H9 (cell line): ENCODE data around the gene VCX3B. TPM values are rescaled to one million over a fixed set of nuclear protein-coding genes. Genes with fewer than 3 reads are reported as not detected.
"Not testable (repeated sequence)": the region's sequence is repeated elsewhere in the genome, so short reads cannot be mapped to it uniquely, and the experiment has no call there.

Experiments used
- DNase-seq: peaks from one replicate; pipeline ENCODE4 v3.0.0-alpha.2; 2017
- H2AFZ ChIP-seq: one replicate; pipeline ENCODE4 v1.6.1; 2013; ENCODE audit warnings: mild to moderate bottlenecking, low read length, control low read depth, moderate library complexity
- H2AK5ac ChIP-seq: 2 replicates; pipeline ENCODE4 v1.6.1; 2013; ENCODE audit warnings: low read length, control low read depth, mixed read lengths; ENCODE audit not compliant: insufficient read length
- H2BK120ac ChIP-seq: one replicate; pipeline ENCODE4 v1.6.1; 2013; ENCODE audit warnings: low read depth, mild to moderate bottlenecking, low read length, control low read depth, inconsistent platforms; ENCODE audit not compliant: poor library complexity, severe bottlenecking
- H2BK12ac ChIP-seq: 2 replicates; pipeline ENCODE4 v1.6.1; 2013; ENCODE audit warnings: low read length, control low read depth, mixed read lengths, low read depth; ENCODE audit not compliant: insufficient read length
- H2BK15ac ChIP-seq: 2 replicates; pipeline ENCODE4 v1.6.1; 2013; ENCODE audit warnings: low read depth, low read length, control low read depth
- H2BK20ac ChIP-seq: one replicate; pipeline ENCODE4 v1.6.1; 2013; ENCODE audit warnings: low read depth, mild to moderate bottlenecking, low read length, control low read depth, inconsistent platforms; ENCODE audit not compliant: poor library complexity, severe bottlenecking
- H2BK5ac ChIP-seq: 2 replicates; pipeline ENCODE4 v1.6.1; 2013; ENCODE audit warnings: low read length, control low read depth, mixed read lengths; ENCODE audit not compliant: insufficient read length
- H3K14ac ChIP-seq: 2 replicates; pipeline ENCODE4 v1.6.1; 2013; ENCODE audit warnings: low read length, control low read depth; ENCODE audit not compliant: insufficient read depth
- H3K18ac ChIP-seq: 2 replicates; pipeline ENCODE4 v1.6.1; 2013; ENCODE audit warnings: low read depth, mild to moderate bottlenecking, mixed read lengths, low read length, control low read depth; ENCODE audit not compliant: insufficient read length
- H3K23ac ChIP-seq: 2 replicates; pipeline ENCODE4 v1.6.1; 2013; ENCODE audit warnings: low read length, control low read depth, mixed read lengths, low read depth; ENCODE audit not compliant: insufficient read length
- H3K23me2 ChIP-seq: 2 replicates; pipeline ENCODE4 v1.6.1; 2013; ENCODE audit warnings: low read depth, mild to moderate bottlenecking, mixed read lengths, low read length, control low read depth; ENCODE audit not compliant: insufficient read length, poor library complexity, severe bottlenecking
- H3K27ac ChIP-seq: 2 replicates; pipeline ENCODE4 v1.5.1; 2013; ENCODE audit warnings: low read length, control low read depth, mixed read lengths, low read depth; ENCODE audit not compliant: insufficient read length
- H3K27me3 ChIP-seq: 2 replicates; pipeline ENCODE4 v1.6.1; 2013; ENCODE audit warnings: low read length, control low read depth, inconsistent platforms; ENCODE audit not compliant: insufficient read depth
- H3K4ac ChIP-seq: 2 replicates; pipeline ENCODE4 v1.6.1; 2013; ENCODE audit warnings: low read depth, mild to moderate bottlenecking, control low read depth, inconsistent platforms, low read length, moderate library complexity
- H3K4me1 ChIP-seq: 2 replicates; pipeline ENCODE4 v1.6.1; 2013; ENCODE audit warnings: low read length, control low read depth, inconsistent platforms; ENCODE audit not compliant: insufficient read depth
- H3K4me2 ChIP-seq: 2 replicates; pipeline ENCODE4 v1.6.1; 2013; ENCODE audit warnings: low read length, control low read depth, mixed read lengths; ENCODE audit not compliant: insufficient read length, insufficient read depth
- H3K56ac ChIP-seq: 2 replicates; pipeline ENCODE4 v1.6.1; 2013; ENCODE audit warnings: low read depth, mild to moderate bottlenecking, mixed read lengths, low read length, control low read depth; ENCODE audit not compliant: insufficient read length
- H3K79me1 ChIP-seq: 2 replicates; pipeline ENCODE4 v1.6.1; 2013; ENCODE audit warnings: low read depth, mild to moderate bottlenecking, moderate library complexity, low read length, control low read depth, inconsistent platforms; ENCODE audit not compliant: insufficient read depth, poor library complexity, severe bottlenecking
- H3K79me2 ChIP-seq: 2 replicates; pipeline ENCODE4 v1.6.1; 2013; ENCODE audit warnings: low read length, control low read depth, inconsistent platforms; ENCODE audit not compliant: insufficient read depth
- H3K9ac ChIP-seq: 2 replicates; pipeline ENCODE4 v1.6.1; 2013; ENCODE audit warnings: low read length, control low read depth, mixed read lengths; ENCODE audit not compliant: insufficient read length; ENCODE audit errors: extremely low read depth
- H3K9me3 ChIP-seq: one replicate; pipeline ENCODE4 v1.6.1; 2013; ENCODE audit warnings: low read depth, low read length, inconsistent platforms; ENCODE audit not compliant: control insufficient read depth
- H3T11ph ChIP-seq: one replicate; pipeline ENCODE4 v1.6.1; 2013; ENCODE audit warnings: mild to moderate bottlenecking, low read length, control low read depth, inconsistent platforms
- H4K20me1 ChIP-seq: one replicate; pipeline ENCODE4 v1.6.1; 2013; ENCODE audit not compliant: control insufficient read depth, insufficient read length, insufficient read depth
- H4K5ac ChIP-seq: 2 replicates; pipeline ENCODE4 v1.6.1; 2013; ENCODE audit warnings: low read depth, mild to moderate bottlenecking, mixed read lengths, low read length, control low read depth; ENCODE audit not compliant: insufficient read length
- H4K8ac ChIP-seq: replicated peaks from 2 replicates; pipeline ENCODE4 v1.6.1; 2013; ENCODE audit warnings: low read length, control low read depth, mixed read lengths, low read depth; ENCODE audit not compliant: insufficient read length
- H4K91ac ChIP-seq: 2 replicates; pipeline ENCODE4 v1.6.1; 2013; ENCODE audit warnings: low read depth, mild to moderate bottlenecking, moderate library complexity, mixed read lengths, low read length, control low read depth; ENCODE audit not compliant: insufficient read length
- H3K27ac Mint-ChIP-seq, 3 experiments: 2 replicates in 2 of 3; 3 replicates in 1 of 3; pipeline ENCODE4 v1.8.0; 2020 to 2021; ENCODE audit warnings: mixed read lengths in 3 of 3, mild to moderate bottlenecking in 1 of 3, moderate library complexity in 1 of 3
- H3K27me3 Mint-ChIP-seq: 2 replicates; pipeline ENCODE4 v1.8.0; 2021; ENCODE audit warnings: low read depth, mild to moderate bottlenecking, moderate library complexity, mixed read lengths
- H3K36me3 Mint-ChIP-seq, 3 experiments: 2 replicates in 2 of 3; 3 replicates in 1 of 3; pipeline ENCODE4 v1.8.0; 2020 to 2021; ENCODE audit warnings: low read depth in 3 of 3, mixed read lengths in 3 of 3; ENCODE audit not compliant: insufficient read depth in 1 of 3
- H3K4me1 Mint-ChIP-seq, 2 experiments: 2 replicates each; pipeline ENCODE4 v1.8.0; 2020; ENCODE audit warnings: mixed read lengths in 2 of 2
- H3K4me3 Mint-ChIP-seq, 2 experiments: 2 replicates in 1 of 2; 3 replicates in 1 of 2; pipeline ENCODE4 v1.8.0; 2020 to 2021; ENCODE audit warnings: mild to moderate bottlenecking in 2 of 2, mixed read lengths in 2 of 2, moderate library complexity in 1 of 2
- H3K9me3 Mint-ChIP-seq, 2 experiments: 2 replicates in 1 of 2; 3 replicates in 1 of 2; pipeline ENCODE4 v1.8.0; 2020; ENCODE audit warnings: mild to moderate bottlenecking in 2 of 2, mixed read lengths in 2 of 2, moderate library complexity in 1 of 2
- WGBS: extraction: QIAGEN DNeasy Blood & Tissue Kit; methylation state at CpG from one replicate; pipeline ENCODE4 v1.1.7; 2013; ENCODE audit warnings: missing lambda C conversion rate, low lambda C conversion rate, mixed read lengths; ENCODE audit not compliant: insufficient read length; ENCODE audit errors: extremely low coverage; 5-methylcytosine and 5-hydroxymethylcytosine counted together
- long read RNA-seq: library from polyadenylated mRNA; unstranded; transcript quantifications from one replicate; pipeline ENCODE4 v2.0.0, GENCODE V29; 2020
- total RNA-seq: library from RNA; stranded (reverse); gene quantifications from 2 replicates; pipeline ENCODE4 v1.2.1, GENCODE V29; 2021

Gene VCX3B
- total RNA-seq = not detected in 2 replicates
- long read RNA-seq, partial matches to known transcripts = 0 of 1 reads
- long read RNA-seq, other reads (novel, unspliced or antisense) = 1 of 1 reads

GRCh38 chrX:8464530-8464929 is at the start of gene VCX3B:
Gene VCX3B (plus strand): TSS chrX:8464830. CDS start chrX:8465451, 621 bp downstream.
- H2BK120ac ChIP-seq, H2BK5ac ChIP-seq, H3K79me2 ChIP-seq, H3K9me3 ChIP-seq, H3K4me2 ChIP-seq, H3K27me3 Mint-ChIP-seq, H3K18ac ChIP-seq, H2AFZ ChIP-seq, H4K20me1 ChIP-seq, H3K79me1 ChIP-seq, H3K14ac ChIP-seq, H3T11ph ChIP-seq, H3K27me3 ChIP-seq, H2BK20ac ChIP-seq, DNase-seq, H2BK12ac ChIP-seq, H3K23me2 ChIP-seq, H3K4me3 Mint-ChIP-seq, H2AK5ac ChIP-seq, H3K4me1 Mint-ChIP-seq, H3K9me3 Mint-ChIP-seq, H3K27ac Mint-ChIP-seq, H3K27ac ChIP-seq, H4K5ac ChIP-seq, H3K4me1 ChIP-seq, H4K91ac ChIP-seq, H2BK15ac ChIP-seq, H4K8ac ChIP-seq, H3K4ac ChIP-seq, H3K23ac ChIP-seq, H3K56ac ChIP-seq, H3K36me3 Mint-ChIP-seq, H3K9ac ChIP-seq: not testable (repeated sequence)
- WGBS = no CpG with 5 or more reads among the region's 3 CpGs
